Measurements from ENCODE around the gene ZNF311.
A peak's percentile ranks its signal among the peaks of the same experiment; 100 is the strongest.
"Not testable (repeated sequence)": the region's sequence is repeated elsewhere in the genome, so short reads cannot be mapped to it uniquely, and the experiment has no call there.

The ZNF311 gene

GRCh38 chr6:28953039-28953584 lies 52.0 kb downstream of the ZNF311 start:
- DNase-seq, result peak; percentile 42

- not testable (repeated sequence) for DNase-seq
These were observed 55.4 kb downstream of the ZNF311 start for GRCh38 chr6:28949656-28950195.

GRCh38 chr6:28948782-28949486 lies 56.2 kb downstream of the ZNF311 start:
- DNase-seq, result no peak

GRCh38 chr6:28947831-28948270 lies 57.3 kb downstream of the ZNF311 start:
- no peak for DNase-seq

- no peak for DNase-seq
These were observed 57.9 kb downstream of the ZNF311 start for GRCh38 chr6:28947067-28947765.

- no peak for DNase-seq
These were observed 59.8 kb downstream of the ZNF311 start for GRCh38 chr6:28945349-28945748.

Data from NCI-H2171 (cell line).